DND-41 (cell line): Measurements from ENCODE around the gene CCBE1.

Experiments
- ATAC-seq: fragments of 200-7000 bp; cut with Tn5 transposase; 3 replicates; pipeline ENCODE4 v1.9.1; 2021; ENCODE audit warnings: low read depth; ENCODE audit not compliant: insufficient read depth
- DNase-seq: peaks from one replicate; pipeline ENCODE4 v3.0.0-alpha.2; 2020
- H2AFZ ChIP-seq: 2 replicates; pipeline ENCODE4 v1.6.0; 2012; ENCODE audit warnings: low read depth, low read length
- H3K27ac ChIP-seq: 2 replicates; pipeline ENCODE4 v1.5.1; 2012; ENCODE audit warnings: low read length, inconsistent platforms
- H3K27me3 ChIP-seq: fragments of 200-600 bp; sonication (generic); 2 replicates; pipeline ENCODE4 v1.6.0; 2012; ENCODE audit warnings: low read length, mild to moderate bottlenecking, inconsistent platforms; ENCODE audit not compliant: insufficient read depth, poor library complexity
- H3K36me3 ChIP-seq: 2 replicates; pipeline ENCODE4 v1.5.1; 2012; ENCODE audit warnings: low read length, inconsistent platforms; ENCODE audit not compliant: insufficient read depth
- H3K4me1 ChIP-seq: 2 replicates; pipeline ENCODE4 v1.5.1; 2012; ENCODE audit warnings: mild to moderate bottlenecking, low read length; ENCODE audit not compliant: insufficient read depth
- H3K4me2 ChIP-seq: 2 replicates; pipeline ENCODE4 v1.6.0; 2012; ENCODE audit warnings: mild to moderate bottlenecking, moderate library complexity, low read length, inconsistent platforms; ENCODE audit not compliant: insufficient read depth
- H3K4me3 ChIP-seq, 2 experiments: fragments of 200-600 bp in 1 of 2; shearing (Covaris generic) in 1 of 2; 2 replicates each; pipeline ENCODE4 v1.5.1; 2012 to 2016; ENCODE audit warnings: inconsistent platforms in 2 of 2, low read length in 2 of 2, mild to moderate bottlenecking in 2 of 2, low read depth in 1 of 2, moderate library complexity in 1 of 2
- H3K79me2 ChIP-seq: 2 replicates; pipeline ENCODE4 v1.6.0; 2012; ENCODE audit warnings: low read length, inconsistent platforms; ENCODE audit not compliant: insufficient read depth
- H3K9ac ChIP-seq: 2 replicates; pipeline ENCODE4 v1.6.0; 2012; ENCODE audit warnings: low read depth, mild to moderate bottlenecking, inconsistent platforms, low read length, moderate library complexity
- H3K9me3 ChIP-seq: 2 replicates; pipeline ENCODE4 v1.5.1; 2012; ENCODE audit warnings: low read length, moderate library complexity, mild to moderate bottlenecking, inconsistent platforms; ENCODE audit not compliant: insufficient read depth, severe bottlenecking
- H4K20me1 ChIP-seq: 2 replicates; pipeline ENCODE4 v1.6.0; 2012; ENCODE audit warnings: low read length; ENCODE audit not compliant: insufficient read depth
- EZH2 ChIP-seq: IDR thresholded peaks from 3 replicates; pipeline ENCODE4 v1.6.1; 2012; ENCODE audit warnings: borderline replicate concordance, low read depth, mild to moderate bottlenecking, moderate library complexity, low read length, inconsistent platforms; ENCODE audit not compliant: severe bottlenecking
- TF ChIP-seq, protein P1 (sequence below): IDR thresholded peaks from 2 replicates; pipeline ENCODE4 v1.5.1; 2012; ENCODE audit warnings: borderline replicate concordance, low read length, moderate library complexity, mild to moderate bottlenecking; ENCODE audit not compliant: poor library complexity, severe bottlenecking; ENCODE audit errors: extremely low read depth

Gene CCBE1

GRCh38 chr18:59402432-59403090 lies 294.7 kb downstream of the CCBE1 start:
- no peak overlapping the region for H3K9ac ChIP-seq
- H3K4me1 ChIP-seq, result no peaks in the 10 kb centered on the region
- no peak overlapping the region for H3K4me2 ChIP-seq
- H2AFZ ChIP-seq, result no peak overlapping the region
- no peaks in the 10 kb centered on the region for H4K20me1 ChIP-seq
- H3K9me3 ChIP-seq, result no peaks in the 10 kb centered on the region
- ATAC-seq (peak; percentile 70; the same call in 2 of the 3 replicates), DNase-seq (peak; percentile 39)
- no peak overlapping the region for H3K27ac ChIP-seq
- no peaks in the 10 kb centered on the region for H3K79me2 ChIP-seq
- peaks cover 5% of the 10 kb centered on the region for H3K27me3 ChIP-seq
- no peaks in the 10 kb centered on the region for H3K36me3 ChIP-seq
- H3K4me3 ChIP-seq, result no peak overlapping the region
- TF ChIP-seq, protein P1, sequence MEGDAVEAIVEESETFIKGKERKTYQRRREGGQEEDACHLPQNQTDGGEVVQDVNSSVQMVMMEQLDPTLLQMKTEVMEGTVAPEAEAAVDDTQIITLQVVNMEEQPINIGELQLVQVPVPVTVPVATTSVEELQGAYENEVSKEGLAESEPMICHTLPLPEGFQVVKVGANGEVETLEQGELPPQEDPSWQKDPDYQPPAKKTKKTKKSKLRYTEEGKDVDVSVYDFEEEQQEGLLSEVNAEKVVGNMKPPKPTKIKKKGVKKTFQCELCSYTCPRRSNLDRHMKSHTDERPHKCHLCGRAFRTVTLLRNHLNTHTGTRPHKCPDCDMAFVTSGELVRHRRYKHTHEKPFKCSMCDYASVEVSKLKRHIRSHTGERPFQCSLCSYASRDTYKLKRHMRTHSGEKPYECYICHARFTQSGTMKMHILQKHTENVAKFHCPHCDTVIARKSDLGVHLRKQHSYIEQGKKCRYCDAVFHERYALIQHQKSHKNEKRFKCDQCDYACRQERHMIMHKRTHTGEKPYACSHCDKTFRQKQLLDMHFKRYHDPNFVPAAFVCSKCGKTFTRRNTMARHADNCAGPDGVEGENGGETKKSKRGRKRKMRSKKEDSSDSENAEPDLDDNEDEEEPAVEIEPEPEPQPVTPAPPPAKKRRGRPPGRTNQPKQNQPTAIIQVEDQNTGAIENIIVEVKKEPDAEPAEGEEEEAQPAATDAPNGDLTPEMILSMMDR, result peak; percentile 66
- no peak for TF ChIP-seq EZH2

- Histone ChIP-seq H3K27me3 (peaks cover 5% of the 10 kb centered on the region), H2AFZ (no peak overlapping the region), H3K4me2 (no peak overlapping the region), H4K20me1 (no peaks in the 10 kb centered on the region), H3K79me2 (no peaks in the 10 kb centered on the region), H3K27ac (no peak overlapping the region), H3K4me1 (no peaks in the 10 kb centered on the region), H3K4me3 (no peak overlapping the region), H3K9ac (no peak overlapping the region), H3K36me3 (no peaks in the 10 kb centered on the region), H3K9me3 (no peaks in the 10 kb centered on the region)
- ATAC-seq (no peak), DNase-seq (no peak)
- TF ChIP-seq, protein P1, result no peak
- no peak for TF ChIP-seq EZH2
Measured at GRCh38 chr18:59400407-59400806, 296.8 kb downstream of the CCBE1 start.

GRCh38 chr18:59395226-59396175 lies 301.7 kb downstream of the CCBE1 start:
- Histone ChIP-seq H3K27ac (no peak overlapping the region), H3K9me3 (no peaks in the 10 kb centered on the region), H3K79me2 (no peaks in the 10 kb centered on the region), H3K27me3 (no peaks in the 10 kb centered on the region), H3K9ac (no peak overlapping the region), H4K20me1 (no peaks in the 10 kb centered on the region), H3K4me3 (no peak overlapping the region), H3K4me2 (no peak overlapping the region), H2AFZ (no peak overlapping the region), H3K4me1 (no peaks in the 10 kb centered on the region), H3K36me3 (no peaks in the 10 kb centered on the region)
- no peak for TF ChIP-seq EZH2
- TF ChIP-seq, protein P1, result no peak
- ATAC-seq, result peak; percentile 74
- DNase-seq, result peak; percentile 30
